ENCODE results near the gene PLA2G4C. TPM values are rescaled to one million over a fixed set of nuclear protein-coding genes. Genes with fewer than 3 reads are reported as not detected.

PLA2G4C gene
- total RNA-seq, 1 experiment from 2014 or later: 4.5 TPM

DNA sequence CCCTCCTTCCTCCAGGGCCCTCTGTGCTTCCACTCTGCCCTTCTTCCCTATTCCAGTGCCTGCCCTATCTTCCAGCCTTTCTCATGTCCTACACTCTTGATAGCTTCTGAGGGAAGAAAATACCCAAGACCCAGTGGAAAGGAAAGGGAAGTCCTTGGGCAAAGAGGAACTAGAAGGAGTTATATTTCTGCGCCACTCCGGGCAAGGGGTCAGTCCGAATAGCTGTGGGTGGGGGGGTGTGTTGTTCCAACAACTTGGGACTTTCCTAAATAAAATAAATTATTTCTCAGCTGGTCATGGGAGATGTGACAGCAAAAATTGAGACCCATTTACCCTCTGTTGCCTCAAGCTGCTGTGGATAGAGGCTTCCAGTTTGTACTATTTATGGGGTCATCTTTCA lies 89.9 kb downstream of the PLA2G4C start:
- Mint-ChIP-seq H3K4me1 (peaks cover 19% of the 10 kb centered on the region), H3K36me3 (no peaks in the 10 kb centered on the region), H3K27me3 (ENCODE audit: low read depth) (peaks cover 17% of the 10 kb centered on the region), H3K9me3 (no peaks in the 10 kb centered on the region), H3K27ac (no peak overlapping the region), H3K4me3 (no peak overlapping the region)
- CTCF ChIA-PET: no interaction called here
- DNase-seq (ENCODE audit: low spot score): no peak
- no peak for ATAC-seq
- POLR2A ChIA-PET: no interaction called here
- TF ChIP-seq FOXK1 (CRISPR knock-in tag; IDR thresholded peaks at IDR 0.05) (no peak), ZNF423 (CRISPR knock-in tag; IDR thresholded peaks at IDR 0.05) (no peak), CBFB (CRISPR knock-in tag; IDR thresholded peaks at IDR 0.05; ENCODE audit: low read depth) (no peak), CREM (CRISPR knock-in tag; IDR thresholded peaks at IDR 0.05) (no peak)

DNA sequence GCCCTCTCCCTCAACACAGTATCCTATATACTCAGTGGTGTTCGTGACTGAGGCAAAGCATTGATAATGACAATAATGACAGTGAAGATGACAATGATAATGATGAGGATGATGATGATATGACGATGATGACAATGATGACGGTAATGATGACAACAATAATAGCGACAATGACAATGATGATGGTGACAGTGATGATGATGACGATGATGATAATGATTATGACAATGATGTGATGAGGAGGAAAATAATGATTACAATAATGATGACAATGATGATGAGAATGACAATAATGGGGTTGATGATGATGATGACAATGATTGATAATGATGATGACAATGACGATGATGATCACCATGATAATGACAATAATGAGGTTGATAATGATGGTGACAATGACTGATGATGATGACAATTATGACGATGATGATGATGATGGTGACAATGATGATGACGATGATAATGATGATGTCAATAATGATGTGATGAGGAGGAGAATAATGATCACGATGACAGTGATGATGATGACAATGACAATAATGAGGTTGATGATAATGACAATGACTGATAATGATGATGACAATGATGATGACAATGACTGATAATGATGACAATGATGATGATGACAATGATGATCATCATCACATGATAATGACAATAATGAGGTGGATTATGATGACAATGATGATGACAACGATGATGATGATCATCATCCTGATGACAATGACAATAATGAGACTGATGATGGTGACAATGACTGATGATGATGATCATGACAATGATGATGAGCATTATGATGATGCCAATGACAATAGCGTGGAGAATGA lies 99.5 kb downstream of the PLA2G4C start:
- no peaks in the 10 kb centered on the region for H3K36me3 Mint-ChIP-seq
- peaks cover 8% of the 10 kb centered on the region for H3K27me3 Mint-ChIP-seq (ENCODE audit: low read depth)
- DNase-seq (ENCODE audit: low spot score) (no peak), ATAC-seq (no peak)
- ChIA-PET POLR2A (no interaction called here), CTCF (no interaction called here)
- H3K4me1 Mint-ChIP-seq: peaks cover 2% of the 10 kb centered on the region; the same call in 1 of the 2 replicates
- H3K27ac Mint-ChIP-seq: no peak overlapping the region
- H3K4me3 Mint-ChIP-seq: no peak overlapping the region
- TF ChIP-seq, protein P1, sequence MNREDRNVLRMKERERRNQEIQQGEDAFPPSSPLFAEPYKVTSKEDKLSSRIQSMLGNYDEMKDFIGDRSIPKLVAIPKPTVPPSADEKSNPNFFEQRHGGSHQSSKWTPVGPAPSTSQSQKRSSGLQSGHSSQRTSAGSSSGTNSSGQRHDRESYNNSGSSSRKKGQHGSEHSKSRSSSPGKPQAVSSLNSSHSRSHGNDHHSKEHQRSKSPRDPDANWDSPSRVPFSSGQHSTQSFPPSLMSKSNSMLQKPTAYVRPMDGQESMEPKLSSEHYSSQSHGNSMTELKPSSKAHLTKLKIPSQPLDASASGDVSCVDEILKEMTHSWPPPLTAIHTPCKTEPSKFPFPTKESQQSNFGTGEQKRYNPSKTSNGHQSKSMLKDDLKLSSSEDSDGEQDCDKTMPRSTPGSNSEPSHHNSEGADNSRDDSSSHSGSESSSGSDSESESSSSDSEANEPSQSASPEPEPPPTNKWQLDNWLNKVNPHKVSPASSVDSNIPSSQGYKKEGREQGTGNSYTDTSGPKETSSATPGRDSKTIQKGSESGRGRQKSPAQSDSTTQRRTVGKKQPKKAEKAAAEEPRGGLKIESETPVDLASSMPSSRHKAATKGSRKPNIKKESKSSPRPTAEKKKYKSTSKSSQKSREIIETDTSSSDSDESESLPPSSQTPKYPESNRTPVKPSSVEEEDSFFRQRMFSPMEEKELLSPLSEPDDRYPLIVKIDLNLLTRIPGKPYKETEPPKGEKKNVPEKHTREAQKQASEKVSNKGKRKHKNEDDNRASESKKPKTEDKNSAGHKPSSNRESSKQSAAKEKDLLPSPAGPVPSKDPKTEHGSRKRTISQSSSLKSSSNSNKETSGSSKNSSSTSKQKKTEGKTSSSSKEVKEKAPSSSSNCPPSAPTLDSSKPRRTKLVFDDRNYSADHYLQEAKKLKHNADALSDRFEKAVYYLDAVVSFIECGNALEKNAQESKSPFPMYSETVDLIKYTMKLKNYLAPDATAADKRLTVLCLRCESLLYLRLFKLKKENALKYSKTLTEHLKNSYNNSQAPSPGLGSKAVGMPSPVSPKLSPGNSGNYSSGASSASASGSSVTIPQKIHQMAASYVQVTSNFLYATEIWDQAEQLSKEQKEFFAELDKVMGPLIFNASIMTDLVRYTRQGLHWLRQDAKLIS (CRISPR knock-in tag; IDR thresholded peaks at IDR 0.05; ENCODE audit: borderline replicate concordance): no peak
- peaks cover 22% of the 10 kb centered on the region for H3K9me3 Mint-ChIP-seq

DNA sequence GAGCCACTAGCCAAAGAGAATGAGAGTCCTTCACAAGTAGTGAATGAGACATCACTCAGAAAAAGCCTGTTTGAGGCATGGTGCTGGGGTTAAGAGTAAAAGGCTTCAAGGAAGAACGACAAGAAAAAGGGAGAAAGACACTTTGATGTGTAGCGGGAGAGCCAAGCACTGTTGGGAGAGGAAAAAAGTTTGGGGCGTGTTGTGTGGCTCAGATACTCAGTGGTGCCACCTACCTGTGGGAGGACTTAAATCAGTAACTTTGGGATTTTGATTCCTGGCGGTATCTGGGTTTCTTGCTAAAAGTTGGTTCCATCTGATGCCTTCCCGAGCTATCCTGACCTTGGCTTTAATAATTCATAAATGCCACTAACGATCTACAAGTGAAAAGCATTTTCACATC lies 103.9 kb downstream of the PLA2G4C start:
- ATAC-seq (peak; percentile 62), DNase-seq (ENCODE audit: low spot score) (peak; percentile 32)
- Mint-ChIP-seq H3K9me3 (peaks cover 22% of the 10 kb centered on the region), H3K4me1 (peaks cover 6% of the 10 kb centered on the region), H3K27ac (no peak overlapping the region), H3K4me3 (peak overlapping the region; percentile 33), H3K27me3 (ENCODE audit: low read depth) (peaks cover 10% of the 10 kb centered on the region), H3K36me3 (no peaks in the 10 kb centered on the region)
- CTCF ChIA-PET: interaction anchor here (0.6 to 1.8 kb wide), 10 partner anchors 8 to 101 kb away, joined by 3 to 6 read pairs (median 4); no protein-coding TSS in a partner anchor
- TF ChIP-seq, protein P2, sequence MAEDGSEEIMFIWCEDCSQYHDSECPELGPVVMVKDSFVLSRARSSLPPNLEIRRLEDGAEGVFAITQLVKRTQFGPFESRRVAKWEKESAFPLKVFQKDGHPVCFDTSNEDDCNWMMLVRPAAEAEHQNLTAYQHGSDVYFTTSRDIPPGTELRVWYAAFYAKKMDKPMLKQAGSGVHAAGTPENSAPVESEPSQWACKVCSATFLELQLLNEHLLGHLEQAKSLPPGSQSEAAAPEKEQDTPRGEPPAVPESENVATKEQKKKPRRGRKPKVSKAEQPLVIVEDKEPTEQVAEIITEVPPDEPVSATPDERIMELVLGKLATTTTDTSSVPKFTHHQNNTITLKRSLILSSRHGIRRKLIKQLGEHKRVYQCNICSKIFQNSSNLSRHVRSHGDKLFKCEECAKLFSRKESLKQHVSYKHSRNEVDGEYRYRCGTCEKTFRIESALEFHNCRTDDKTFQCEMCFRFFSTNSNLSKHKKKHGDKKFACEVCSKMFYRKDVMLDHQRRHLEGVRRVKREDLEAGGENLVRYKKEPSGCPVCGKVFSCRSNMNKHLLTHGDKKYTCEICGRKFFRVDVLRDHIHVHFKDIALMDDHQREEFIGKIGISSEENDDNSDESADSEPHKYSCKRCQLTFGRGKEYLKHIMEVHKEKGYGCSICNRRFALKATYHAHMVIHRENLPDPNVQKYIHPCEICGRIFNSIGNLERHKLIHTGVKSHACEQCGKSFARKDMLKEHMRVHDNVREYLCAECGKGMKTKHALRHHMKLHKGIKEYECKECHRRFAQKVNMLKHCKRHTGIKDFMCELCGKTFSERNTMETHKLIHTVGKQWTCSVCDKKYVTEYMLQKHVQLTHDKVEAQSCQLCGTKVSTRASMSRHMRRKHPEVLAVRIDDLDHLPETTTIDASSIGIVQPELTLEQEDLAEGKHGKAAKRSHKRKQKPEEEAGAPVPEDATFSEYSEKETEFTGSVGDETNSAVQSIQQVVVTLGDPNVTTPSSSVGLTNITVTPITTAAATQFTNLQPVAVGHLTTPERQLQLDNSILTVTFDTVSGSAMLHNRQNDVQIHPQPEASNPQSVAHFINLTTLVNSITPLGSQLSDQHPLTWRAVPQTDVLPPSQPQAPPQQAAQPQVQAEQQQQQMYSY (CRISPR knock-in tag; IDR thresholded peaks at IDR 0.05): no peak
- TF ChIP-seq, protein P3, sequence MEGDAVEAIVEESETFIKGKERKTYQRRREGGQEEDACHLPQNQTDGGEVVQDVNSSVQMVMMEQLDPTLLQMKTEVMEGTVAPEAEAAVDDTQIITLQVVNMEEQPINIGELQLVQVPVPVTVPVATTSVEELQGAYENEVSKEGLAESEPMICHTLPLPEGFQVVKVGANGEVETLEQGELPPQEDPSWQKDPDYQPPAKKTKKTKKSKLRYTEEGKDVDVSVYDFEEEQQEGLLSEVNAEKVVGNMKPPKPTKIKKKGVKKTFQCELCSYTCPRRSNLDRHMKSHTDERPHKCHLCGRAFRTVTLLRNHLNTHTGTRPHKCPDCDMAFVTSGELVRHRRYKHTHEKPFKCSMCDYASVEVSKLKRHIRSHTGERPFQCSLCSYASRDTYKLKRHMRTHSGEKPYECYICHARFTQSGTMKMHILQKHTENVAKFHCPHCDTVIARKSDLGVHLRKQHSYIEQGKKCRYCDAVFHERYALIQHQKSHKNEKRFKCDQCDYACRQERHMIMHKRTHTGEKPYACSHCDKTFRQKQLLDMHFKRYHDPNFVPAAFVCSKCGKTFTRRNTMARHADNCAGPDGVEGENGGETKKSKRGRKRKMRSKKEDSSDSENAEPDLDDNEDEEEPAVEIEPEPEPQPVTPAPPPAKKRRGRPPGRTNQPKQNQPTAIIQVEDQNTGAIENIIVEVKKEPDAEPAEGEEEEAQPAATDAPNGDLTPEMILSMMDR (IDR thresholded peaks at IDR 0.05): 0 out of 2 replicates have a peak, but pooled peaks have one; percentile 38
- POLR2A ChIA-PET: no interaction called here

DNA sequence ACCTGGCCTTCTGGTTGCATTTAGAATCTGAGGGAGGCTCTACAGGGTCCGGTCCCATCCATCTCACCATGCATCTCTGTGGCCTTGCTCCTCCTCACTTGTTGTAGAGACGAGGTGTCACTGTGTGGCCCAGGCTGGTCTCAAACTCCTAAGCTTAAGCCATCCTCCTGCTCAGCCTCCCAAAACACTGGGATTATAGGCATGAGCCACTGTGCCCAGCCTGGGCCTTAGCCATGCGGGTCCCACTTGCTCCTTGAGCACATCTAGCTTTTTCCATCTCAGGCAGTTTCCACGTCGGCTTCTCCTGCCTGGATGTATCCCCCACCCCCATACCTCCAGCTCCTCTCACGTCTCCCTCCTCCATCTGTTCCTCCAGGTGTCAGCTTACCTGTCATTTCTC lies 106.4 kb downstream of the PLA2G4C start:
- TF ChIP-seq, protein P4, sequence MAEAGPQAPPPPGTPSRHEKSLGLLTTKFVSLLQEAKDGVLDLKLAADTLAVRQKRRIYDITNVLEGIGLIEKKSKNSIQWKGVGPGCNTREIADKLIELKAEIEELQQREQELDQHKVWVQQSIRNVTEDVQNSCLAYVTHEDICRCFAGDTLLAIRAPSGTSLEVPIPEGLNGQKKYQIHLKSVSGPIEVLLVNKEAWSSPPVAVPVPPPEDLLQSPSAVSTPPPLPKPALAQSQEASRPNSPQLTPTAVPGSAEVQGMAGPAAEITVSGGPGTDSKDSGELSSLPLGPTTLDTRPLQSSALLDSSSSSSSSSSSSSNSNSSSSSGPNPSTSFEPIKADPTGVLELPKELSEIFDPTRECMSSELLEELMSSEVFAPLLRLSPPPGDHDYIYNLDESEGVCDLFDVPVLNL (CRISPR knock-in tag; IDR thresholded peaks at IDR 0.05; ENCODE audit: borderline replicate concordance, low read depth): no peak
- TF ChIP-seq ZNF396 (CRISPR knock-in tag; IDR thresholded peaks at IDR 0.05; ENCODE audit: borderline replicate concordance) (no peak), ZBTB21 (CRISPR knock-in tag; IDR thresholded peaks at IDR 0.05; ENCODE audit: borderline replicate concordance) (no peak), HMGA2 (CRISPR knock-in tag; IDR thresholded peaks at IDR 0.05) (no peak), RORB (CRISPR knock-in tag; IDR thresholded peaks at IDR 0.05) (no peak), SOX15 (CRISPR knock-in tag; IDR thresholded peaks at IDR 0.05) (no peak), JAZF1 (CRISPR knock-in tag; IDR thresholded peaks at IDR 0.05) (no peak), ETV6 (CRISPR knock-in tag; IDR thresholded peaks at IDR 0.05) (no peak)
- TF ChIP-seq, protein P3 (IDR thresholded peaks at IDR 0.05): no peak
- no peak overlapping the region for H3K27ac Mint-ChIP-seq
- ATAC-seq: no peak
- H3K4me1 Mint-ChIP-seq: peaks cover 6% of the 10 kb centered on the region
- ChIA-PET POLR2A (no interaction called here), CTCF (no interaction called here)
- H3K4me3 Mint-ChIP-seq: no peak overlapping the region
- DNase-seq (ENCODE audit: low spot score): no peak
- H3K36me3 Mint-ChIP-seq: peaks cover 5% of the 10 kb centered on the region; the same call in 1 of the 2 replicates
- H3K27me3 Mint-ChIP-seq (ENCODE audit: low read depth): peaks cover 13% of the 10 kb centered on the region
- H3K9me3 Mint-ChIP-seq: peaks cover 30% of the 10 kb centered on the region

All from WTC11 (cell line).